ENCODE measurements around the gene MYO1F.
"Not testable (repeated sequence)": the region's sequence is repeated elsewhere in the genome, so short reads cannot be mapped to it uniquely, and the experiment has no call there.

The MYO1F gene

GRCh38 chr19:8569066-8569771 lies 8.0 kb downstream of the MYO1F start:
- H3K27ac ChIP-seq = no peak overlapping the region
- DNase-seq (ENCODE audit: low spot score) = peak; percentile 42
- ChIA-PET POLR2A (ENCODE audit: low non-redundant PET) (no interaction called here), CTCF (interaction anchor here (1.5 kb wide), 1 partner anchor 9 kb away, joined by 10 read pairs; no protein-coding TSS in a partner anchor)
- no peak for TF ChIP-seq CTCF (conservative IDR thresholded peaks at IDR 0.05; ENCODE audit: low read depth)

- CTCF ChIA-PET = interaction anchor here (0.8 kb wide), 1 partner anchor 11 kb away, joined by 3 read pairs; no protein-coding TSS in a partner anchor
- DNase-seq (ENCODE audit: low spot score) = no peak
- no peak for TF ChIP-seq CTCF (conservative IDR thresholded peaks at IDR 0.05; ENCODE audit: low read depth)
- H3K27ac ChIP-seq = no peak overlapping the region
- POLR2A ChIA-PET (ENCODE audit: low non-redundant PET) = no interaction called here
These were observed 9.6 kb downstream of the MYO1F start for GRCh38 chr19:8567522-8568172.

GRCh38 chr19:8566855-8567254 lies 10.4 kb downstream of the MYO1F start:
- POLR2A ChIA-PET (ENCODE audit: low non-redundant PET) = no interaction called here
- H3K27ac ChIP-seq = no peak overlapping the region

GRCh38 chr19:8564866-8565265 lies 12.4 kb downstream of the MYO1F start:
- DNase-seq (ENCODE audit: low spot score); H3K27ac ChIP-seq; POLR2A ChIA-PET (ENCODE audit: low non-redundant PET): not testable (repeated sequence)
- CTCF ChIA-PET = interaction anchor here (0.6 kb wide), 1 partner anchor 16 kb away, joined by 3 read pairs; no protein-coding TSS in a partner anchor

More at GRCh38 chr19:8566855-8567254, 10.4 kb downstream of the MYO1F start:
- TF ChIP-seq CTCF (conservative IDR thresholded peaks at IDR 0.05; ENCODE audit: low read depth) = no peak
- no peak for DNase-seq (ENCODE audit: low spot score)
- CTCF ChIA-PET = interaction anchor here (0.8 to 0.9 kb wide), 2 partner anchors 12 to 19 kb away, joined by 3 read pairs; no protein-coding TSS in a partner anchor

- POLR2A ChIA-PET (ENCODE audit: low non-redundant PET) = no interaction called here
- H3K27ac ChIP-seq = no peak overlapping the region
- CTCF ChIA-PET = interaction anchor here (0.6 to 1.1 kb wide), 2 partner anchors 18 to 20 kb away, joined by 4 to 6 read pairs; no protein-coding TSS in a partner anchor
- TF ChIP-seq CTCF (conservative IDR thresholded peaks at IDR 0.05; ENCODE audit: low read depth) = no peak
- DNase-seq (ENCODE audit: low spot score) = no peak
These were observed 16.0 kb downstream of the MYO1F start for GRCh38 chr19:8561075-8561764.

GRCh38 chr19:8558325-8558724 lies 18.9 kb downstream of the MYO1F start:
- no peak overlapping the region for H3K27ac ChIP-seq
- DNase-seq (ENCODE audit: low spot score) = no peak
- POLR2A ChIA-PET (ENCODE audit: low non-redundant PET) = no interaction called here
- no peak for TF ChIP-seq CTCF (conservative IDR thresholded peaks at IDR 0.05; ENCODE audit: low read depth)
- CTCF ChIA-PET = no interaction called here

Measured in RWPE1 (cell line).